ENCODE data around the gene HDHD5.

Gene HDHD5

GRCh38 chr22:17121233-17122195, 37.6 kb downstream of the HDHD5 start, which contains the start of gene TMEM121B:
Gene TMEM121B (minus strand): TSS chr22:17121360. CDS start chr22:17121127, 233 bp downstream.
- TF ChIP-seq RAD21 (IDR thresholded peaks at IDR 0.05; ENCODE audit: low read depth) (no peak), YY1 (IDR thresholded peaks at IDR 0.05; ENCODE audit: low read depth) (0 out of 2 replicates have a peak, but pooled peaks have one; percentile 23), USF1 (IDR thresholded peaks at IDR 0.05) (no peak), CEBPB (IDR thresholded peaks at IDR 0.05) (no peak), TEAD4 (IDR thresholded peaks at IDR 0.05) (no peak), NFIC (IDR thresholded peaks at IDR 0.05) (no peak), TCF12 (IDR thresholded peaks at IDR 0.05; ENCODE audit: low read depth) (no peak), REST (IDR thresholded peaks at IDR 0.05; ENCODE audit: low read depth) (0 out of 2 replicates have a peak, but pooled peaks have one; percentile 21), EGR1 (IDR thresholded peaks at IDR 0.05) (peak; percentile 53; the same call in 1 of the 2 replicates), MAX (IDR thresholded peaks at IDR 0.05) (no peak), FOXM1 (IDR thresholded peaks at IDR 0.05; ENCODE audit: borderline replicate concordance, low read depth) (no peak), CREB1 (IDR thresholded peaks at IDR 0.05; ENCODE audit: low read depth) (no peak), TAF1 (IDR thresholded peaks at IDR 0.05; ENCODE audit: low read depth) (no peak), ZBTB7A (IDR thresholded peaks at IDR 0.05; ENCODE audit: low read depth) (peak; percentile 70; the same call in 1 of the 2 replicates), EP300 (IDR thresholded peaks at IDR 0.05; ENCODE audit: borderline replicate concordance) (no peak)

- TF ChIP-seq FOXM1 (IDR thresholded peaks at IDR 0.05; ENCODE audit: borderline replicate concordance, low read depth): no peak
- TF ChIP-seq TAF1 (IDR thresholded peaks at IDR 0.05; ENCODE audit: low read depth): no peak
- TF ChIP-seq TCF12 (IDR thresholded peaks at IDR 0.05; ENCODE audit: low read depth): no peak
- no peak for TF ChIP-seq YY1 (IDR thresholded peaks at IDR 0.05; ENCODE audit: low read depth)
- no peak for TF ChIP-seq RAD21 (IDR thresholded peaks at IDR 0.05; ENCODE audit: low read depth)
- no peak for TF ChIP-seq USF1 (IDR thresholded peaks at IDR 0.05)
- TF ChIP-seq TEAD4 (IDR thresholded peaks at IDR 0.05): no peak
- TF ChIP-seq MAX (IDR thresholded peaks at IDR 0.05): no peak
- TF ChIP-seq REST (IDR thresholded peaks at IDR 0.05; ENCODE audit: low read depth): no peak
- no peak for TF ChIP-seq ZBTB7A (IDR thresholded peaks at IDR 0.05; ENCODE audit: low read depth)
- no peak for TF ChIP-seq NFIC (IDR thresholded peaks at IDR 0.05)
- TF ChIP-seq CEBPB (IDR thresholded peaks at IDR 0.05): no peak
- no peak for TF ChIP-seq CREB1 (IDR thresholded peaks at IDR 0.05; ENCODE audit: low read depth)
- no peak for TF ChIP-seq EP300 (IDR thresholded peaks at IDR 0.05; ENCODE audit: borderline replicate concordance)
- TF ChIP-seq EGR1 (IDR thresholded peaks at IDR 0.05): no peak
Observed at GRCh38 chr22:17120711-17121232, 38.3 kb downstream of the HDHD5 start.

GRCh38 chr22:17120281-17120680, 38.8 kb downstream of the HDHD5 start:
- TF ChIP-seq MAX (IDR thresholded peaks at IDR 0.05) (peak; percentile 39; the same call in 1 of the 2 replicates), REST (IDR thresholded peaks at IDR 0.05; ENCODE audit: low read depth) (peak; percentile 96), NFIC (IDR thresholded peaks at IDR 0.05) (peak; percentile 25; the same call in 1 of the 2 replicates), ZBTB7A (IDR thresholded peaks at IDR 0.05; ENCODE audit: low read depth) (peak; percentile 87), RAD21 (IDR thresholded peaks at IDR 0.05; ENCODE audit: low read depth) (no peak), CREB1 (IDR thresholded peaks at IDR 0.05; ENCODE audit: low read depth) (no peak)

All from Ishikawa (cell line).